NOMO-1 treated with DMSO at 0.1 percent for 48 hours (cell line): ENCODE data around the gene COG2.
"Not testable (repeated sequence)": the region's sequence is repeated elsewhere in the genome, so short reads cannot be mapped to it uniquely, and the experiment has no call there.

Experiments used
- DNase-seq: peaks from one replicate; lab custom pipeline; 2025; ENCODE audit not compliant: unreplicated experiment; lab: John Stamatoyannopoulos, UW

The COG2 gene, protein sequence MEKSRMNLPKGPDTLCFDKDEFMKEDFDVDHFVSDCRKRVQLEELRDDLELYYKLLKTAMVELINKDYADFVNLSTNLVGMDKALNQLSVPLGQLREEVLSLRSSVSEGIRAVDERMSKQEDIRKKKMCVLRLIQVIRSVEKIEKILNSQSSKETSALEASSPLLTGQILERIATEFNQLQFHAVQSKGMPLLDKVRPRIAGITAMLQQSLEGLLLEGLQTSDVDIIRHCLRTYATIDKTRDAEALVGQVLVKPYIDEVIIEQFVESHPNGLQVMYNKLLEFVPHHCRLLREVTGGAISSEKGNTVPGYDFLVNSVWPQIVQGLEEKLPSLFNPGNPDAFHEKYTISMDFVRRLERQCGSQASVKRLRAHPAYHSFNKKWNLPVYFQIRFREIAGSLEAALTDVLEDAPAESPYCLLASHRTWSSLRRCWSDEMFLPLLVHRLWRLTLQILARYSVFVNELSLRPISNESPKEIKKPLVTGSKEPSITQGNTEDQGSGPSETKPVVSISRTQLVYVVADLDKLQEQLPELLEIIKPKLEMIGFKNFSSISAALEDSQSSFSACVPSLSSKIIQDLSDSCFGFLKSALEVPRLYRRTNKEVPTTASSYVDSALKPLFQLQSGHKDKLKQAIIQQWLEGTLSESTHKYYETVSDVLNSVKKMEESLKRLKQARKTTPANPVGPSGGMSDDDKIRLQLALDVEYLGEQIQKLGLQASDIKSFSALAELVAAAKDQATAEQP

GRCh38 chr1:230642263-230642959 lies at the start of gene COG2:
Gene COG2 (plus strand): TSS chr1:230642481. CDS start chr1:230642607, 126 bp downstream.
- DNase-seq = peak; percentile 87

DNA sequence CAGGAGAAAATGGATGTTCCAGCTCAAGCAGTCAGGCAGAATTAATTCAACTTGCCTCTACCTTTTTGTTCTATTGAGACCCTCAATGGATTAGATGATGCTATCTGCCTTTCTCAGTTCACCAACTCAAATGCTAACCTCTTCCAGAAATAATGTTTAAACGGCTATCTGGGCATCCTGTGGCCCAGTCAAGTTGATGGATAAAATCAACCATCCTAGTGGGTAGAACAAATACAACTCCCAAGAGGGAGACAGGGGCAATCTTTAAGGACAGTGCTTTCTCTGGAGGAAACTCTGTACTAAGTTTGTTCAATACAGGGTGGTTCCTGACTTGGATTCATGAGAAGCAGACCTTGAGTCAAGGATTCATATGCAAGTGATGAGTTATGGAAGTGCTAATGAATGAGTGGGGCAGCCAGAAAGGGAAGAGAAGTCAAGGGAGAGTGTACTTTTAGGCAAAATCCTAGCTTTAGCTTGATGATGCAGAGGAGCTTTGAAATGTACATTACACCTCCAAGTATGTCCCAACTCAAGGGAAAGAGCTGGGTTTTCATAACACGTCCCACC lies 49.4 kb upstream of the COG2 start:
- DNase-seq = no peak

GRCh38 chr1:230594214-230594773 lies 48.0 kb upstream of the COG2 start:
- no peak for DNase-seq

- no peak for DNase-seq
Observed at GRCh38 chr1:230595181-230595580, 47.1 kb upstream of the COG2 start.

- DNase-seq = no peak
Observed at GRCh38 chr1:230596306-230596705, 46.0 kb upstream of the COG2 start.

DNA sequence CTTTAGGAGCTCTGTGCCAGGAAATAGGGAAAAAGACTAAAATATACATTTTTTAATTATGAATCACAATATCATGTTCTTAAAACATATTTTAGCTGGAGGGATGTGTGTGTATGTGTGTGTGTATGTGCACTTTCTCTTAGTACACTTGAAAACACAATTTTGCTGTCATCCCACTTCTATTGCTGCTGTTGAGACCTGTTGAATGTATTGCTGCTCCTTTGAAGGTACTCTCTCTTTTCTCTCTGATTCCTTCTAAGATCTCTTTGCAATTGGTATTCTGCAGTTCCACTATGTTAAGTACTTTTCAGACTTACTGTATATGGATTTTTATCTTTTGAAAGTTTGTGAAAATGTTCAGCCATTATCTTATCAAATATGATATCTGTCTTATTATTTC lies 43.5 kb upstream of the COG2 start:
- no peak for DNase-seq

DNA sequence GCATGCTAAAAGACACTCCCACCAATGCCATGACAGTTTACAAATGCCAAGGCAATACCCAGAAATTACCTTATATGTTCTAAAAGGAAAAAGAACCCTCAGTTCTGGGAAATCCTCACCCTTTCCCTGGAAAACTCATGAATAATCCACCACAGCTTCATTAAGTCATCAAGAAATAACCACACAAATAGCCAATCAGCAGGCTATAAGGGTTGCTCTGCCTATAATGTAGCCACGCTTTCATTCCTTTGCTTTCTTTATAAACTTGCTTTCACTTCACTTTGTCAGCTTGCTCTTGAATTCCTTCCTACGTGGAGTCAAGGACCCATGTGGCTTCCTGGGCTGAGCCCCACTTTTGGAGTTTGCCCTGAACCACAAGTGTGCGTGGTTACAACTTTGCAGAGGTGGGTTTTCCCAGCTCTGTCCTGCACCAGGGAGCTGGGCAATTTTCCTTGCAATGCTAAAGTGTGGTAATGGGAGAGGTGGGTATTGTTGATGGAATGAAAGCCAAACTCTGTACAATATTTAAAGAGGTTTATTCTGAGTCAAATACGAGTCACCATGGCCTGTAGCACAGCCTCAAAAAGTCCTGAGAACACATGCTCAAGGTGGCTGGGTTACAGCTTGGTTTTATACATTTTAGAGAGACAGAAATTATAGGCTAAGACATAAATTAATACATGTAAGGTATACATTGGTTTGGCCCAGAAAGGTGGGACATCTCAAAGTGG lies 42.2 kb upstream of the COG2 start:
- no peak for DNase-seq

GRCh38 chr1:230600657-230601400 lies 41.5 kb upstream of the COG2 start:
- not testable (repeated sequence) for DNase-seq

DNA sequence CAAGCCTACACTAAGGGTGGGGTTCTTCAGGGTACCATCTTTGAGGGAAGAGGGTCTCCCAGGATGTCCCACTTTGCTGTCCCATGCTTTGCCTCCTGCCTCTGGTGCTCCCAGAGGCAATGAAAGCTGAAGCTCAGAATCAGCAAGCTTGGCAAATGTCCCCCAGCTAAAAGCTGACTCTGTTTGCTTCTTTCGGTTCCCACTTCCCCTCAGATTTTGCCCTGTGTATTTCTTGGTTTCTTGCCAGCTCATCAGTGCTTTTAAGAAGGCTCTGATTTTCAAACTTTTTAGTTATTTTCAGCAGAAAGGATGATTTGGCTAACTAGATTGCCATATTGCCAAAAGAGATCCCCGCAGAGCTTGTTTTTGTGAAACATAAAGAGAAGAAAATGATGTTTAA lies 33.1 kb upstream of the COG2 start:
- DNase-seq = peak; percentile 5

DNA sequence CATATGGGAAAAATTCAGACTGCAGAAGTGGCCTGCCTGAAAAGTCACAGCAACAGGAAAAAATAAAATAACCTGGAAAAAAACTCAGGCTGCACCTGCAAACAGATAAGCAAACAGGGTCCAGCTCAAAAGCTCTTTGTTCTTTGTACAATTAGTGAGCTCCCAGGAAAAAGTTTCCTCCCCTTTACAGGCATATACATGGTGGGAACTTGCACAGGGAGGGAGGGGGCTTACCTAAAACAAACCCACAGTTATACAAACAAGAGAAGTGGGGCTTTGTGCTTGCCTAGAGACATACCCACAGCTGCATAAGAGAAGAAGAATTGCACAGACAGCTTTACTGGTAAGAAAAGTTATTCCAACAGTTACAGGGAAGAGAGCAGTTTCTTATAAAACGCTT lies 31.7 kb upstream of the COG2 start:
- no peak for DNase-seq

- no peak for DNase-seq
Observed at GRCh38 chr1:230611128-230611877, 31.0 kb upstream of the COG2 start.

DNA sequence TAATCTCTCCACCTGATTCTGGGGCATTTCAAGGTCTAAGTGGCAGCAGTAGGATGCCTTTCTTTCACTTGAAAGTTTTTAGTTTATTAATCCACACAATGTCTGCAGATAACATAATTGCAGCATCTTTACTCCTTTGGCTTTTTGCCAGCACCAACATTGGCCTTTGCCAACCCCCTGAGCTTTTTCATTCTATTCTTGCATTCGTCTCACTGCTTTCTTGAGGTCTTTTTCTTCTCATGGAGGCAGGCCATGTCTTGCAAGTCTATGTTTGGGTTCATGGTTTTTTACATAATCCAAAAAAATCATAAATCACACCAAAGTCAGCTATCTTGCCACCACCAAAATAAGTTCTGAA lies 30.4 kb upstream of the COG2 start:
- no peak for DNase-seq

- DNase-seq = no peak
Observed at GRCh38 chr1:230612651-230613050, 29.6 kb upstream of the COG2 start.

GRCh38 chr1:230614121-230614520 lies 28.2 kb upstream of the COG2 start:
- DNase-seq = no peak

DNA sequence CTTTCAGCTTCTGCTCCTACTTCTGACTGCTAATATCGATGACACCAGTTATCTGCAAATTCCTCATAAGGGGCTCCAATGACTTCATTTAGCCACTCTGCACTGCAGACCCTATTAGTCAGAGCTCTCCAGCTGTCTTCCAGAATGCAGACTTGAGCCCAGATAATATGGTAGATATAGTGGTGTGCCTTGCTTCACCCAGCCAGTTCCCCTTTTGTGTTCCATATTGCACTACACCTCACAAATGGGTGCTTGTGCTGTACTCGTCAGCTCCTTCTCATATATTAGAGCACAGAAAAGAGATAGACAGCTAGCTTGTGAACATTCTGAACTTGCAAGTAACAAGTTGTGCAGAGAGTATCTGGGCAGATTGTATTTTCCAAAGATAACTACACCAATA lies 23.7 kb upstream of the COG2 start:
- no peak for DNase-seq

DNA sequence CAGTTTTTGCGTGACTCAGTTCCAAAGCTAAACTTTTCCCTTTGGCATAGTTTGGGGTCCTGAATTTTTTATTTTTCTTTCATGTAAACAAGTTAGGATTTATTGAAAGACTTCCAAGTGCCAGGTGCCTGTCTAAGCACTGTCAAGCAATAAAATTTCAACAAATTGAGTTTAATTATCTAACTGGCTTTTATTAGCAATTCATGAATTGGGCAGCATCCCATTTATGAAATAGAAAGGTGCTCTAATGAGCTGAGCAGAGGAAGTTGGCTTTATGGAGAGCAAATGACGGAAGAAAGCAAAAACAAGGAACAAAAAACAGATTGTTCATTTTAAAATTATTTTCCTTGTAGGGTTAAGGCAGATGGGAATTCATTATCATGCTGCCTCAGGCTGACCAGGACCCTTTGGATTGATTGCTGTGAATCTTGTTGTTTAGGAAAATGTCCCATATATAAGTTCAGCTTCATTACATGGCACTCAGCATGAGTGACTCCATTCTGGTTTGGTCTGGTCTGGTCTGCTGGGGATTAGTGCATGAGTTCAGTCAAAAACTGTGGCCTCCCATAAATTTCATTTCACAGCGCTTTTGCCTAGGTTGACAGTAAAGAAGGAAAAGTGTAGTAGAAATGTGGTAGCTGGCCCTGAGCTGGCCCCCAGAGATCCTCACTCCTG lies 21.5 kb upstream of the COG2 start:
- DNase-seq = no peak

GRCh38 chr1:230621324-230622030 lies 20.8 kb upstream of the COG2 start:
- no peak for DNase-seq

DNA sequence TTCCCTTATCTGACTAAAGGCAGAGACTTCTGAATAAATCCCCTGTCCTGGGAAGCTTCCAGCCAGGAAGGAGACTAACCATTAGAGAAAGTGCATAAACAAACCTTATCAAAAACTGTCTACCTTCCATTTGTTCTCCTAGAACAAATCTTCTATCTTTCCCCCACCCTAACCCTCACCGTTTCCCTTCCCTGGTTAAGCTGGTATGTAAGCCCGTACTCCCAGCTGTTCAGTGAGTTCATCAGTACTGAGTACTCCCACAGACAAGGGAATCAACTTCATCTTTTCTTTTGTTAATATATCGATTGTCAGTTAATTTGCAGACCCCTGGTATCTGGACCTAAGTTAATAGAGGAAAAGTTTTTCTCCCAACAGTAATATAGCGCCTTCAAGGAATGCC lies 20.1 kb upstream of the COG2 start:
- no peak for DNase-seq
